GM12865 (cell line): ENCODE results near the gene GPR146.

Experiments
- DNase-seq: peaks from one replicate; pipeline ENCODE4 v3.0.0; 2010; ENCODE audit warnings: low read depth
- H3K4me3 ChIP-seq: 2 replicates; pipeline ENCODE4 v1.5.1; 2011; ENCODE audit warnings: mild to moderate bottlenecking, low read depth, low read length, control low read depth
- CTCF ChIP-seq: IDR thresholded peaks from 2 replicates; pipeline ENCODE4 v1.5.1; 2011; ENCODE audit warnings: low read length, control low read depth, low read depth, inconsistent platforms; ENCODE audit not compliant: insufficient read depth; ENCODE audit errors: missing control alignments

GPR146 gene

GRCh38 chr7:1007901-1008300 is 36.4 kb upstream of the GPR146 start:
- no peak for DNase-seq
- TF ChIP-seq CTCF, result no peak
- H3K4me3 ChIP-seq, result no peak overlapping the region

GRCh38 chr7:1008733-1009363 is 35.5 kb upstream of the GPR146 start:
- DNase-seq, result no peak
- TF ChIP-seq CTCF, result no peak
- no peak overlapping the region for H3K4me3 ChIP-seq

- DNase-seq, result no peak
- no peak for TF ChIP-seq CTCF
Observed at GRCh38 chr7:1009747-1010146, 34.6 kb upstream of the GPR146 start.

GRCh38 chr7:1010226-1010625 is 34.1 kb upstream of the GPR146 start:
- no peak overlapping the region for H3K4me3 ChIP-seq
- no peak for TF ChIP-seq CTCF
- DNase-seq, result no peak

More at GRCh38 chr7:1009747-1010146, 34.6 kb upstream of the GPR146 start:
- no peak overlapping the region for H3K4me3 ChIP-seq

- TF ChIP-seq CTCF, result no peak
- DNase-seq, result no peak
- no peak overlapping the region for H3K4me3 ChIP-seq
Observed at GRCh38 chr7:1011297-1012003, 32.9 kb upstream of the GPR146 start.

GRCh38 chr7:1012004-1012715 is 32.2 kb upstream of the GPR146 start:
- TF ChIP-seq CTCF, result no peak

More at GRCh38 chr7:1012004-1012715, 32.2 kb upstream of the GPR146 start:
- no peak overlapping the region for H3K4me3 ChIP-seq
- no peak for DNase-seq
